B cell (primary cell): ENCODE measurements around the gene NRXN2.

Experiments used
- EZH2 ChIP-seq: IDR thresholded peaks from 2 replicates; pipeline ENCODE4 v1.6.1; 2012; ENCODE audit warnings: borderline replicate concordance, low read depth, mild to moderate bottlenecking, moderate library complexity, low read length; ENCODE audit not compliant: insufficient read depth, poor library complexity, severe bottlenecking
- TF ChIP-seq, protein P1 (sequence below): fragments of 200-600 bp; IDR thresholded peaks from one replicate; pipeline ENCODE4 v1.8.0; 2022; ENCODE audit warnings: antibody characterized with exemption, mild to moderate bottlenecking

DNA sequence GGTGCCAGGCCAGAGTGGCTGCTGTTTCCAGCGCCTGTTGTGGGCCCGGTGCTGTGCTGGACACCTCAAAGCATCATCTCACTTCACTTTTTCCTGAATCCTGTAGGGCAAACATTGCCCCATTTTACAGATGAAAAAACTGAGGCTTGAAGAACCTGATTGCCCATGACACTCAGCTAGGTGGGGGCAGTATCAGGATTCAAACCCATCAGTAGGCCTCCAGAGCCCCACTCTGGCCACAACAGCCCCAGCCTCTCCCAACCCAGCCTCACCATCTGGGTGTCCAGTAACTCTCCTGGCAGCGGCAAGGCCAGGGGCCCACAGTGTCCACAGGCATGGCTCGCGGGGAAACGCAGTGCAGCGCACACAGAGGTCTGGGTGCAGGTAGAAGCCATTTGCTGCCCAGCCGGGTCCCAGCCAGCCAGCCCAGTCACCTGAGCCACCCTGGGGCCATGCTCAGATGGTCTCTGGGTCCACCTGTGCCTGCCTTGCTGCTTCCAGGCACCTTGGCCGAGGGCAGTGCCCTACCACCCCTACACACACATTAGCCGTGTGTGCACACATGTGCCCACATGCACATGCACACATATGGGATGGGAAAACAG, 120.4 kb downstream of the NRXN2 start:
- no peak for TF ChIP-seq EZH2
- TF ChIP-seq, protein P1, sequence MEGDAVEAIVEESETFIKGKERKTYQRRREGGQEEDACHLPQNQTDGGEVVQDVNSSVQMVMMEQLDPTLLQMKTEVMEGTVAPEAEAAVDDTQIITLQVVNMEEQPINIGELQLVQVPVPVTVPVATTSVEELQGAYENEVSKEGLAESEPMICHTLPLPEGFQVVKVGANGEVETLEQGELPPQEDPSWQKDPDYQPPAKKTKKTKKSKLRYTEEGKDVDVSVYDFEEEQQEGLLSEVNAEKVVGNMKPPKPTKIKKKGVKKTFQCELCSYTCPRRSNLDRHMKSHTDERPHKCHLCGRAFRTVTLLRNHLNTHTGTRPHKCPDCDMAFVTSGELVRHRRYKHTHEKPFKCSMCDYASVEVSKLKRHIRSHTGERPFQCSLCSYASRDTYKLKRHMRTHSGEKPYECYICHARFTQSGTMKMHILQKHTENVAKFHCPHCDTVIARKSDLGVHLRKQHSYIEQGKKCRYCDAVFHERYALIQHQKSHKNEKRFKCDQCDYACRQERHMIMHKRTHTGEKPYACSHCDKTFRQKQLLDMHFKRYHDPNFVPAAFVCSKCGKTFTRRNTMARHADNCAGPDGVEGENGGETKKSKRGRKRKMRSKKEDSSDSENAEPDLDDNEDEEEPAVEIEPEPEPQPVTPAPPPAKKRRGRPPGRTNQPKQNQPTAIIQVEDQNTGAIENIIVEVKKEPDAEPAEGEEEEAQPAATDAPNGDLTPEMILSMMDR: no peak
